Spleen (tissue), 7 donors: ENCODE measurements around the gene FPGS.
A peak's percentile ranks its signal among the peaks of the same experiment; 100 is the strongest.
"Not testable (repeated sequence)": the region's sequence is repeated elsewhere in the genome, so short reads cannot be mapped to it uniquely, and the experiment has no call there.

Source experiments
- CTCF ChIP-seq, 11 experiments: fragments of 200-600 bp in 7 of 11; fragments of 450-650 bp in 4 of 11; sonication (generic) in 4 of 11; IDR thresholded peaks in 8 of 11; conservative IDR thresholded peaks in 3 of 11; 1 replicate in 7 of 11; 2 replicates in 4 of 11; pipeline versions ENCODE4 v1.4.0 to v1.8.0; 2016 to 2021; ENCODE audit warnings: antibody characterized with exemption in 11 of 11, inconsistent platforms in 4 of 11, mild to moderate bottlenecking in 1 of 11
- POLR2A ChIP-seq, 3 donors: fragments of 450-650 bp; IDR thresholded peaks; one replicate each; pipeline ENCODE4 v1.5.1; 2017; ENCODE audit warnings: antibody characterized with exemption in 3 of 3, mild to moderate bottlenecking in 1 of 3
- POLR2AphosphoS5 ChIP-seq, 3 donors: sonication (generic); formaldehyde crosslinking; IDR thresholded peaks; one replicate each; pipeline ENCODE4 v1.5.1; 2017; ENCODE audit warnings: antibody characterized with exemption in 3 of 3
- donor health status: DM: no; HTN: no; CAD: no; lungs with moderate emphysema.
- donor health status: DM: no; HTN: no; CAD: no.
- donor health status: DM: no; HTN: no; CAD: no.

- TF ChIP-seq CTCF (IDR thresholded peaks at IDR 0.05 in 8 of 11, conservative IDR thresholded peaks at IDR 0.05 in 3 of 11) = peak in 1 of 11 experiments; percentile 14
- TF ChIP-seq POLR2A, POLR2AphosphoS5 (IDR thresholded peaks at IDR 0.05): not testable (repeated sequence)
Observed at GRCh38 chr9:127780909-127781308, 21.8 kb upstream of the FPGS start.
